ENCODE results near the gene ABO.
"Not testable (repeated sequence)": the region's sequence is repeated elsewhere in the genome, so short reads cannot be mapped to it uniquely, and the experiment has no call there.

Gene ABO

GRCh38 chr9:133261753-133262120 is 13.3 kb downstream of the ABO start:
- DNase-seq: no peak

- DNase-seq: no peak
Observed at GRCh38 chr9:133261103-133261752, 13.8 kb downstream of the ABO start.

GRCh38 chr9:133260334-133261102 is 14.5 kb downstream of the ABO start:
- no peak for DNase-seq

- DNase-seq: no peak
Observed at GRCh38 chr9:133258061-133259015, 16.7 kb downstream of the ABO start.

- DNase-seq: no peak
Observed at GRCh38 chr9:133257465-133257956, 17.5 kb downstream of the ABO start.

- no peak for DNase-seq
Observed at GRCh38 chr9:133256686-133257091, 18.3 kb downstream of the ABO start.

- no peak for DNase-seq
Observed at GRCh38 chr9:133256136-133256461, 18.9 kb downstream of the ABO start.

- no peak for DNase-seq
Observed at GRCh38 chr9:133255371-133256135, 19.4 kb downstream of the ABO start.

- no peak for DNase-seq
Observed at GRCh38 chr9:133254471-133254870, 20.5 kb downstream of the ABO start.

- DNase-seq: no peak
Observed at GRCh38 chr9:133253268-133253667, 21.7 kb downstream of the ABO start.

- DNase-seq: no peak
Observed at GRCh38 chr9:133252301-133253020, 22.5 kb downstream of the ABO start.

GRCh38 chr9:133251773-133252172 is 23.2 kb downstream of the ABO start:
- no peak for DNase-seq

GRCh38 chr9:133251221-133251620 is 23.8 kb downstream of the ABO start:
- DNase-seq: not testable (repeated sequence)

- DNase-seq: no peak
Observed at GRCh38 chr9:133250741-133251170, 24.2 kb downstream of the ABO start.

GRCh38 chr9:133249337-133249736 is 25.7 kb downstream of the ABO start:
- no peak for DNase-seq

GRCh38 chr9:133248726-133249295 is 26.2 kb downstream of the ABO start:
- DNase-seq: no peak

GRCh38 chr9:133247632-133248031 is 27.4 kb downstream of the ABO start:
- DNase-seq: no peak

- DNase-seq: no peak
Observed at GRCh38 chr9:133246991-133247390, 28.0 kb downstream of the ABO start.

GRCh38 chr9:133246562-133246961 is 28.4 kb downstream of the ABO start:
- DNase-seq: no peak

GRCh38 chr9:133242991-133243390 is 32.0 kb downstream of the ABO start:
- DNase-seq: no peak

GRCh38 chr9:133242241-133242640 is 32.8 kb downstream of the ABO start:
- DNase-seq: no peak
